CD4-positive, alpha-beta memory T cell (primary cell): ENCODE measurements around the gene TMEM120B. TPM values are rescaled to one million over a fixed set of nuclear protein-coding genes. Genes with fewer than 3 reads are reported as not detected.

Experiments
- CTCF ChIA-PET: fragments of 350-600 bp; sonication (Branson Sonifier 250); formaldehyde crosslinking; loops from one replicate; lab custom pipeline; 2021; ENCODE audit warnings: inconsistent platforms; ENCODE audit not compliant: partially characterized antibody; lab: Charles Lee
- POLR2A ChIA-PET: fragments of 350-600 bp; sonication (Branson Sonifier 250); formaldehyde crosslinking; loops from one replicate; lab custom pipeline; 2021; ENCODE audit not compliant: partially characterized antibody; lab: Charles Lee
- DNase-seq, 5 donors: peaks; one replicate each; pipeline versions ENCODE4 v3.0.0 to v3.0.0-alpha.2; 2020 to 2022; ENCODE audit warnings: mixed read lengths in 1 of 5
- H3K27ac ChIP-seq: one replicate; pipeline ENCODE4 v1.7.0; 2013; ENCODE audit warnings: low read depth, low read length
- H3K27me3 ChIP-seq: 2 replicates; pipeline ENCODE4 v1.7.0; 2013; ENCODE audit warnings: mild to moderate bottlenecking, low read length, moderate library complexity; ENCODE audit not compliant: insufficient read depth
- H3K36me3 ChIP-seq: 2 replicates; pipeline ENCODE4 v1.7.0; 2013; ENCODE audit warnings: mild to moderate bottlenecking, low read length, moderate library complexity; ENCODE audit not compliant: insufficient read depth
- H3K4me1 ChIP-seq: 2 replicates; pipeline ENCODE4 v1.7.0; 2013; ENCODE audit warnings: mild to moderate bottlenecking, low read length, moderate library complexity; ENCODE audit not compliant: insufficient read depth
- H3K4me3 ChIP-seq, 2 donors: one replicate each; pipeline ENCODE4 v1.7.0; 2013; ENCODE audit warnings: low read length in 2 of 2, mild to moderate bottlenecking in 1 of 2
- H3K9me3 ChIP-seq, 2 donors: one replicate each; pipeline ENCODE4 v1.7.0; 2013; ENCODE audit warnings: low read length in 2 of 2, control low read depth in 1 of 2; ENCODE audit not compliant: control insufficient read depth in 1 of 2
- H3K27ac Mint-ChIP-seq, 7 donors: one replicate each; pipeline ENCODE4 v1.8.0; 2020 to 2021; ENCODE audit warnings: mixed read lengths in 7 of 7, mild to moderate bottlenecking in 6 of 7, inconsistent platforms in 3 of 7, moderate library complexity in 3 of 7
- H3K27me3 Mint-ChIP-seq, 2 donors: one replicate each; pipeline ENCODE4 v1.8.0; 2020 to 2021; ENCODE audit warnings: mixed read lengths in 2 of 2
- H3K36me3 Mint-ChIP-seq, 2 donors: one replicate each; pipeline ENCODE4 v1.8.0; 2020 to 2021; ENCODE audit warnings: mixed read lengths in 2 of 2, inconsistent platforms in 1 of 2, mild to moderate bottlenecking in 1 of 2
- H3K4me1 Mint-ChIP-seq, 4 donors: one replicate each; pipeline ENCODE4 v1.8.0; 2020 to 2021; ENCODE audit warnings: mixed read lengths in 4 of 4, mild to moderate bottlenecking in 1 of 4
- H3K4me3 Mint-ChIP-seq, 8 donors: one replicate each; pipeline ENCODE4 v1.8.0; 2020 to 2021; ENCODE audit warnings: mixed read lengths in 8 of 8, mild to moderate bottlenecking in 7 of 8, moderate library complexity in 6 of 8, inconsistent platforms in 3 of 8
- H3K9me3 Mint-ChIP-seq, 8 donors: one replicate each; pipeline ENCODE4 v1.8.0; 2020 to 2021; ENCODE audit warnings: mixed read lengths in 8 of 8, mild to moderate bottlenecking in 5 of 8, inconsistent platforms in 3 of 8, moderate library complexity in 1 of 8
- intact Hi-C: fragments of 100-400 bp; cut with micrococcal nuclease; formaldehyde crosslinking; loops from one replicate; pipeline ENCODE4 v1.15.1; 2023
- polyA plus RNA-seq, 2 donors: library from polyadenylated mRNA; unstranded; fragments of 300-500 nt; fragmentation: Illumina TruSeq; gene quantifications; one replicate each; pipeline ENCODE4 v1.2.3, GENCODE V29; 2021
- total RNA-seq, 2 experiments: library from RNA; stranded (reverse); gene quantifications; one replicate each; pipeline ENCODE4 v1.2.3, GENCODE V29; 2021

Gene TMEM120B
- total and polyA plus RNA-seq, 4 experiments from 2014 or later = 3.3 to 12.8 (median 7.4) TPM

DNA sequence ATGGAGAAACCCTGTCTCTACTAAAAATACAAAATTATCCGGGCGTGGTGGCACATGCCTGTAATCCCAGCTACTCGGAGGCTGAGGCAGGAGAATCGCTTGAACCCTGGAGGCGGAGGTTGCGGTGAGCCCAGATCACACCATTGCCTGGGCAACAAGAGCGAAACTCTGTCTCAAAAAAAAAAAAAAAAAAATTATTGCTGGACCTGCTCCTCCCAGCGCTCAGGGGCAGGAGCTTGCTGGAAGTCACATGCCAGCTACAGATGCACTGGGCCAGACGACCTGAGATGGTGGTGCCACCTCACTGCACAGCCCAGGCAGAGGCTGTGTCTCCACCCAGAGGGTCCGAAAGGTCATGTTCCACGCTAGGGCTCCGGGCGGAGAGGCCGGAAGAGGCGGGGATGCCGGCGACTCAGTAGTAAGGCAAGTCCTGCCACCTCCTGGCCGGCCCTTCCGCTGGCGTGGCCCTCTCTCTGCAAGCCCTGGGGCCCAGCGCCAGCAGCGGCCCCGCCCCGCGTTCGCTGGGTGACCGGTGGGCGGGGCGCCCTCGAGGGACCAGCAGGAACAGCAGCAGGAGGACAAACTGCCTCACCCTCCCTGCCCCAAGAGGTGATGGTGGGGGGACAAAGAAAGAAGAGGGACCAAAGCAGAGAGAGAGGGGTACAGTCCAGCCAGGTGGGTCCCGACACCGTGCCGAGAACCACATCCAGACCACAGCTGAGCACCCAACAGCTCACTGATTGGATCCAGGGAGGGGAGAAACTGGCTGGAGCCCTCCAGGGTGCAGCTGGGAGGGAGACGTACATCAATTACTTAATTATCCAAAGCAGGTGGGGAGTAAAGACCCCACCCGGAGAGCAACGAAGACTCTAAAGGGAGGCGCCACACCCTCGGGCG lies 84.6 kb downstream of the TMEM120B start:
- CTCF ChIA-PET = interaction anchor here (1.7 to 15.1 kb wide), 6 partner anchors 13 to 121 kb away, joined by 5 to 918 read pairs (median 104); partner anchors contain the start of genes CFAP251, PSMD9 and SETD1B
- Mint-ChIP-seq H3K4me3 (peak overlapping the region in 6 of 8 donors; percentile 17 to 62 (median 48)), H3K36me3 (peaks cover 13 to 53% of the 10 kb centered on the region in 2 donors), H3K27me3 (no peaks in the 10 kb centered on the region), H3K4me1 (peaks cover 22 to 57% (median 37%) of the 10 kb centered on the region in 4 donors), H3K27ac (peak overlapping the region in 6 of 7 donors; percentile 36 to 99 (median 68)), H3K9me3 (peaks cover 0 to 3% (median 0%) of the 10 kb centered on the region in 8 donors)
- Histone ChIP-seq H3K27me3 (no peaks in the 10 kb centered on the region), H3K9me3 (no peaks in the 10 kb centered on the region), H3K4me3 (no peak overlapping the region), H3K27ac (no peak overlapping the region), H3K36me3 (peaks cover 21% of the 10 kb centered on the region), H3K4me1 (peaks cover 42% of the 10 kb centered on the region)
- intact Hi-C loops = no loop called here
- no peak for DNase-seq
- POLR2A ChIA-PET = interaction anchor here (0.6 to 44.6 kb wide), 7 partner anchors 6 to 381 kb away, joined by 3 to 2727 read pairs (median 8); partner anchors contain the start of genes PSMD9, RHOF, SETD1B and TMEM120B

DNA sequence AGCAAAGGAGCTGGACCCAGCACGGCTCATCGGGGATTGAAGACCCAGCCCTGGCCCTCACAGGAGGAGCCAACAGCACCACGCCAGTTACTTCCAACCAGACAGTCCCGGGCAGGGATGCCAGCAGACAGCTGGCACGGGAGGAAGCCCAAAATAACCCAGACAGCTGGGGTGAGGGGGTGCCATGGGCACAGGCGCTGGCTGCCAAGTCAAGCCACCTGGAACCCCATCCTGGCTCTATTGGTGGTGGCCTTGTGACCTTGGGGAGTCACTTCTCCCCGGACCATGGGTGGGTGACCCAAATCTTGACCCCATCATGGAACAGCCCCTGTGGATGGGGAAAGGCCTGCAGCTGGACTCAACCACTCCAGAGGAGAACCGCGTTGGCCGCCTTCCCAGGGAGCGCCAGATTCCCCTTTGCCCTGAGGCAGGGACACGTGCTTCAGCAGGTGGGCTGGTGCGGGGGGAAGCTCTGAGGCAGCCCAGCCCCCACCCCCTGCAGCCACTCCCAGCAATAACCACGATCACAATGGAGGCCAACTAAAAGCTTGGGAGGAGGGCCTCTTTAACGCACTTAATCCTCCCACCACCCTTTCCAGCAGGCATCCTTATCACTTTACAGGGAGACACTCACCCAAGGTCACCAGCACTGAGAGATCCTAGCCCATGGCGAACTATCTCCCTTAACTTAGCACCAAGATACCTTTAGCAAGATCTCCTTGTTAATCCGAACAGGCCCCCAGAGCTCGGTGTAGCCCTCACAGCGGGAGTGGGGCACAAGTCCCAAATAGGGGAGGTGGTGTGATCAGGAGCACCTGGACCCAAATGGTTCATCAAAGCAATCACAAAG lies 85.6 kb downstream of the TMEM120B start:
- Histone ChIP-seq H3K9me3 (no peaks in the 10 kb centered on the region), H3K4me3 (no peak overlapping the region), H3K36me3 (peaks cover 21% of the 10 kb centered on the region), H3K27ac (peak overlapping the region; percentile 91), H3K4me1 (peaks cover 42% of the 10 kb centered on the region), H3K27me3 (no peaks in the 10 kb centered on the region)
- Mint-ChIP-seq H3K4me1 (peaks cover 22 to 60% (median 35%) of the 10 kb centered on the region in 4 donors), H3K27me3 (no peaks in the 10 kb centered on the region), H3K27ac (peak overlapping the region; percentile 13 to 96 (median 94)), H3K4me3 (peak overlapping the region; percentile 85 to 94 (median 88)), H3K9me3 (peaks cover 0 to 3% (median 0%) of the 10 kb centered on the region in 8 donors), H3K36me3 (peaks cover 13 to 55% of the 10 kb centered on the region in 2 donors)
- POLR2A ChIA-PET = interaction anchor here (0.6 to 44.6 kb wide), 6 partner anchors 7 to 183 kb away, joined by 3 to 2727 read pairs (median 62); partner anchors contain the start of genes PSMD9, RHOF, SETD1B and TMEM120B
- intact Hi-C loops = no loop called here
- DNase-seq = no peak
- CTCF ChIA-PET = interaction anchor here (0.6 to 15.1 kb wide), 5 partner anchors 11 to 112 kb away, joined by 3 to 918 read pairs (median 119); partner anchors contain the start of genes PSMD9 and SETD1B

DNA sequence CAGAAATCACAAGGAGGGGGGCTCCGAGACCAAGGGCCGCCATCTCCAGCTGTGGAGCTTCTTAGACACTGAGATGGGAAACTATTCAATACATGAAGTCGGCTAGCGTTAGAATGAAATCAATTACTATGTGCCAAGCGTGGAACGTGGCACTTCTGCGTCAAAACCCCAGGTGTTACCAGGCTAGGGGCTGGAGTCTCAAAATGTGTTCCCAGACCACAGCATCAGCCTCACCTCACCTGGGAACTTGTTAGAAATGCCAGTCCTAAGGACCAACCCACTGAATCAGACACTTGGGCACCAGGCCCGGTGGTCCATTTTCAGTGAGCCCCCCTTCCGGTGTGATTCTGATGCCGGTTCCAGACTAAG lies 86.2 kb downstream of the TMEM120B start:
- CTCF ChIA-PET = interaction anchor here (6.2 to 15.1 kb wide), 4 partner anchors 11 to 92 kb away, joined by 51 to 918 read pairs (median 339); partner anchors contain the start of genes PSMD9 and SETD1B

DNA sequence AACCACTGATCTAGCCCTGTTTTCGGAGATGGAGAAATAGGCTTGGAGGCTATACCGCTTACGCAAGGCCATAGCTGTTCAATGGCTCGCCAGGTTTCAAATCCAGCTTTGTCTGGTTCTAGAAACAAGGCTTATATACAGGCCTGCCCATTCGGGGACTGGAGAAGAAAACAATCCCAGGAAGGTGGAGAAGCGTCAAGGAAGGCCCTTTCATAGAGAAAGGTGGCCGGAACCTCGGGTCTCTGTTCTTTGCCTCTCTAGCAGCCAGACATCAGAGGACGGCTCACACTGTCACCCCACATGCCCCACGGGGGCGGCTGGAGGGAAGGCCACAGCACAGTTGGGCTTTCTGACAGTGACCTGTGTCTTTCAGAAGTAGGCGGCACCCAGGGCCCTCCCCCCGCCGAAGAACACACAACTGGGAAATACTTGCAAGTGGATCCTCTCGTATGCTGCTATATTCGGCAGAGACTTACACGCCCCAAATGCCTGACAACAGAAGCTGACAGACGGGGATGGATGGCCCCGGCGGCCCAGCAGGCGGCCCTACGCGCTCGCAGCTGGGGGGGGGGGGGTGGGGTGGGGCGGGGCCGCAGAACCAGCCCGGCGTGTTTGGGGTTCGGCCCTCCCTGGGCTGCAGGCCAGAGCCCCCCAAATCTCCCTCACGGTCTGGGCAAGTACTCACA lies 86.7 kb downstream of the TMEM120B start:
- Mint-ChIP-seq H3K27ac (peak overlapping the region; percentile 87 to 96 (median 94)), H3K27me3 (no peaks in the 10 kb centered on the region), H3K9me3 (peaks cover 0 to 3% (median 0%) of the 10 kb centered on the region in 8 donors), H3K4me1 (peaks cover 21 to 56% (median 34%) of the 10 kb centered on the region in 4 donors), H3K36me3 (peaks cover 13 to 53% of the 10 kb centered on the region in 2 donors), H3K4me3 (peak overlapping the region; percentile 85 to 94 (median 88))
- Histone ChIP-seq H3K4me1 (peaks cover 38% of the 10 kb centered on the region), H3K9me3 (no peaks in the 10 kb centered on the region), H3K4me3 (peak overlapping the region; percentile 47 to 61), H3K27me3 (no peaks in the 10 kb centered on the region), H3K36me3 (peaks cover 21% of the 10 kb centered on the region), H3K27ac (peak overlapping the region; percentile 91)
- CTCF ChIA-PET = interaction anchor here (14.5 to 15.1 kb wide), 2 partner anchors 10 to 20 kb away, joined by 559 to 918 read pairs; partner anchors contain the start of gene SETD1B
- intact Hi-C loops = no loop called here
- POLR2A ChIA-PET = interaction anchor here (1.7 to 44.6 kb wide), 5 partner anchors 8 to 127 kb away, joined by 7 to 2727 read pairs (median 117); partner anchors contain the start of genes PSMD9, RHOF, SETD1B and TMEM120B
- DNase-seq = peak; percentile 58 to 76 (median 69)

More for the DNA sequence above, 86.2 kb downstream of the TMEM120B start:
- Mint-ChIP-seq H3K27me3 (no peaks in the 10 kb centered on the region), H3K36me3 (peaks cover 13 to 57% of the 10 kb centered on the region in 2 donors), H3K27ac (peak overlapping the region; percentile 87 to 96 (median 94)), H3K9me3 (peaks cover 0 to 3% (median 0%) of the 10 kb centered on the region in 8 donors), H3K4me1 (peaks cover 22 to 62% (median 35%) of the 10 kb centered on the region in 4 donors), H3K4me3 (peak overlapping the region; percentile 85 to 94 (median 88))
- Histone ChIP-seq H3K27me3 (no peaks in the 10 kb centered on the region), H3K27ac (peak overlapping the region; percentile 91), H3K4me3 (peak overlapping the region; percentile 38 to 46), H3K9me3 (no peaks in the 10 kb centered on the region), H3K36me3 (peaks cover 21% of the 10 kb centered on the region), H3K4me1 (peaks cover 41% of the 10 kb centered on the region)
- no peak for DNase-seq
- POLR2A ChIA-PET = interaction anchor here (1.8 to 44.6 kb wide), 4 partner anchors 8 to 92 kb away, joined by 8 to 2727 read pairs (median 1422); partner anchors contain the start of genes PSMD9, RHOF, SETD1B and TMEM120B
- intact Hi-C loops = no loop called here

DNA sequence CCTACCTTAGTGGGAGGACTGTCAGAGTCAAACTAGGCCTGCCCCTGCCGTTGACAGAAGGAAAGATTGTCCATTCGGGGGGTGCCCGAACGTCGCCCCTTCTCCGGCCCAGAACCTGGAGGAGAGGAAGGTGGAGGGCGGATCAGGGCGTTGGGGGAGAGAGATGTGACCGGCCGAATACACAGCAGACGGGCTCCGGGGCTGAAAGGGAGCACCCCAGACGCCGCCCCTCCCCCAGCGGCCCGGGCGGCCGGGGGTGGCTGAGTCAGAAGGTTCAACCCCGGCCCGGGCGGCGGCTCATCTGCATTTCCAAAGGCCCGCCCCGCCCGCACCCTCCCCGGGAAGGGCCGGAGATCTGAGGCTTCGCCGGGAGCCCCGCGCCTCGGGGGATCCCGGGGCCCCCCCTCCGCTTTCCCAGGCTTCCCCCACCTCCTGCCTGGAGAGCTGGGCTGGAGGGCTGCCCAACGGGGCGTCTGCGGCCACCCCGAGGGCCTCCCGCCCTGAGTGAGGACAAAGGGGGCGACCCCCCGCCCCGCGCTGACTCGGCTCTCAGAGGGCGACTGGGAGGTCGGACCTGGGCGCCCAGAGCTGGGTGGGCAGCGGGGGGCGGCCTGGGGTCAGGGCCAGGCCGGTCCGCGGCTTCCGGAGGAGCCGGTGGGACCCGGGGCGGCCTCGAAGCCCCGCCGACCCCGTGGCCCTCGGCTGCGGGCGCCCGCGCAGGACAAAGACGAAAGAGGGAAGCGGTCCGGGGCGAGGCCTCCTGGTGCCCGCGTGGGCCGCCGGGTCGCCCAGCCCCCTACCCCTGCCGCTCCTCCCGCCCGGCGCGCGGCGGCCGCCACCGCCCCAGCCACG lies 87.5 kb downstream of the TMEM120B start:
- Mint-ChIP-seq H3K27me3 (no peaks in the 10 kb centered on the region), H3K4me1 (peaks cover 14 to 49% (median 26%) of the 10 kb centered on the region in 4 donors), H3K36me3 (peaks cover 13 to 48% of the 10 kb centered on the region in 2 donors), H3K4me3 (peak overlapping the region; percentile 85 to 94 (median 88)), H3K27ac (peak overlapping the region; percentile 82 to 96 (median 92)), H3K9me3 (peaks cover 0 to 3% (median 0%) of the 10 kb centered on the region in 8 donors)
- Histone ChIP-seq H3K27me3 (no peaks in the 10 kb centered on the region), H3K4me3 (peak overlapping the region; percentile 47 to 61), H3K9me3 (no peaks in the 10 kb centered on the region), H3K4me1 (peaks cover 30% of the 10 kb centered on the region), H3K27ac (peak overlapping the region; percentile 91), H3K36me3 (peaks cover 21% of the 10 kb centered on the region)
- DNase-seq = peak; percentile 62 to 80 (median 66)
- ChIA-PET POLR2A (interaction anchor here (1.0 to 44.6 kb wide), 10 partner anchors 8 to 220 kb away, joined by 3 to 2727 read pairs (median 35); partner anchors contain the start of genes KDM2B, MORN3, ORAI1 and PSMD9), CTCF (interaction anchor here (14.5 to 15.1 kb wide), 2 partner anchors 10 to 20 kb away, joined by 559 to 918 read pairs; partner anchors contain the start of gene SETD1B)
- intact Hi-C loops = no loop called here
